ENCODE data around the gene PRICKLE2. TPM values are rescaled to one million over a fixed set of nuclear protein-coding genes. Genes with fewer than 3 reads are reported as not detected.

The PRICKLE2 gene
- total RNA-seq, 1 donor from 2014 or later, result 5.1 TPM

DNA sequence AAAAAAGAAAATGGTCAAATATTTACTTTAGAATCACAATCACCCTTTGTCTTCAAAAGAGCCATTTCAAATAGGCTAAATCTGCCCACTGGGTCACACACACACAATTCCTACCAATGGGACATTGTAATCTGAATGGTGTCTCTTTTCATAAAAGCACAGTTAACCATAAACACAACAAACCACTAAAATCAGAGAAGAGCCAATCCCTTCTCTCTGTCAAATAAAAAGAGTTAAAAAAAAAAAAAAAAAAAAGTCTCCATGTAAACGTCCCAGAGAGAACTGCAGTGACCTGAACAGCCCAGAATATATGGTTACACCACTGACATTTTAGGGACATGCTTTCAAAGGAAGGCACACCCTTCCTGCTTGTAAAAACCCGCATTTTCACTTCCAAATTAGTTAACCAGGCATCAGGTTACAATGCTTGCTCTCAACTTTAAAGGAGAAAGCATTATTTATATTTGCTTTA is 63.7 kb downstream of the PRICKLE2 start:
- H3K4me3 ChIP-seq (ENCODE audit: low read depth, low read length), result no peak overlapping the region
- DNase-seq (ENCODE audit: low read depth), result no peak
- TF ChIP-seq, protein P1, sequence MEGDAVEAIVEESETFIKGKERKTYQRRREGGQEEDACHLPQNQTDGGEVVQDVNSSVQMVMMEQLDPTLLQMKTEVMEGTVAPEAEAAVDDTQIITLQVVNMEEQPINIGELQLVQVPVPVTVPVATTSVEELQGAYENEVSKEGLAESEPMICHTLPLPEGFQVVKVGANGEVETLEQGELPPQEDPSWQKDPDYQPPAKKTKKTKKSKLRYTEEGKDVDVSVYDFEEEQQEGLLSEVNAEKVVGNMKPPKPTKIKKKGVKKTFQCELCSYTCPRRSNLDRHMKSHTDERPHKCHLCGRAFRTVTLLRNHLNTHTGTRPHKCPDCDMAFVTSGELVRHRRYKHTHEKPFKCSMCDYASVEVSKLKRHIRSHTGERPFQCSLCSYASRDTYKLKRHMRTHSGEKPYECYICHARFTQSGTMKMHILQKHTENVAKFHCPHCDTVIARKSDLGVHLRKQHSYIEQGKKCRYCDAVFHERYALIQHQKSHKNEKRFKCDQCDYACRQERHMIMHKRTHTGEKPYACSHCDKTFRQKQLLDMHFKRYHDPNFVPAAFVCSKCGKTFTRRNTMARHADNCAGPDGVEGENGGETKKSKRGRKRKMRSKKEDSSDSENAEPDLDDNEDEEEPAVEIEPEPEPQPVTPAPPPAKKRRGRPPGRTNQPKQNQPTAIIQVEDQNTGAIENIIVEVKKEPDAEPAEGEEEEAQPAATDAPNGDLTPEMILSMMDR (conservative IDR thresholded peaks at IDR 0.05; ENCODE audit: low read depth, low read length), result no peak

DNA sequence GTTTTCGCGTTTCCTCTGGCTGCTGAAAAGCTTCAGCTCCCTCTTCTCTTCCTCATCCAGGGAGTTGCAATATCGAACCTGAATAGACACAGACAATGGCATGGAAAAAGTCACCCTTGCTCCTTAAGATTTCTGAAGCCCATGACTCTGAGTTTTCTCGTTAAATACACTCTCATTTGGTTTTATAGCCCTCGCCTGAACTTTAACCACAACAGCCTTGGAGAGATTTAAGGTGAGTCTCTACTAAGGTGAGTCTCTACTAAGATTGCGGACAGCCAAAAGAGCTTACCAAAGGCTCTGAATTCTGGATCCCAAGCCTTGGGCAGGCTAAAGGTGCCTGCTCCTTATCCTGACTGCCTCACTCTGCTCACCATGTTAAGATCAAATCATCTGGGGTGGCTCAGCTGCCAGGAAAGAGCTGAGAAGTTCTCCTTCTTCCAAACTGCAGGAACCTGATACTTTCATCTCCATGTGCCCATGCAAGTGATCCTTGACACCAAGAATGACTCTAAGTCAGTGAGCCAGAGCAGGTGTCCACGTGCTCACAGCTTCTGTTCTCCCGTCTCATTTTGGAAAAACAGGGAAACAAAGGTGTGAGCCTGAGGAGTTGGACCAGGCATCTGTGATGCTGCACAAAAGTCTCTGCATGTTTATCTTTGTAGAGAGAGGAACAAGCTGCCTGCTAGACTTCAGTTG is 65.1 kb downstream of the PRICKLE2 start:
- no peak overlapping the region for H3K4me3 ChIP-seq (ENCODE audit: low read depth, low read length)
- TF ChIP-seq, protein P1 (conservative IDR thresholded peaks at IDR 0.05; ENCODE audit: low read depth, low read length), result no peak
- DNase-seq (ENCODE audit: low read depth), result no peak

DNA sequence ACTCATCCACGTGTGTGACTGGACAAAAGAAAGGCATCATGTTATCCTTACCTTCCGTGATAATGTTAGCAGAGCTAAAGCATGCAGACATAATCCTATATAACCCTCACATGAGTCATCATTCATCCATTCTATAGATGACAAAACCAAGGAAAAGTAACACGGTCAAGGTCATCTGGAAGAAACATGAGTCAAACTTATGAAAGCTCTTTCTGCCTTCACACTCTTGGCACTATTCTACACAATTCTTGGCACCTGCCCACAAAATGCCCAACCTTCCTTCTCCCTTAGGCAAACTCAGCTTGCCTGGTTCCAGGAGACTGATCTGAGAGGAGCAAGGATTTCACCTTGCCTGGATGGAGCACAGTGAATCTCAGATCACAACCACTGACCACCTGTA is 66.9 kb downstream of the PRICKLE2 start:
- TF ChIP-seq, protein P1 (conservative IDR thresholded peaks at IDR 0.05; ENCODE audit: low read depth, low read length), result no peak
- no peak overlapping the region for H3K4me3 ChIP-seq (ENCODE audit: low read depth, low read length)
- no peak for DNase-seq (ENCODE audit: low read depth)

DNA sequence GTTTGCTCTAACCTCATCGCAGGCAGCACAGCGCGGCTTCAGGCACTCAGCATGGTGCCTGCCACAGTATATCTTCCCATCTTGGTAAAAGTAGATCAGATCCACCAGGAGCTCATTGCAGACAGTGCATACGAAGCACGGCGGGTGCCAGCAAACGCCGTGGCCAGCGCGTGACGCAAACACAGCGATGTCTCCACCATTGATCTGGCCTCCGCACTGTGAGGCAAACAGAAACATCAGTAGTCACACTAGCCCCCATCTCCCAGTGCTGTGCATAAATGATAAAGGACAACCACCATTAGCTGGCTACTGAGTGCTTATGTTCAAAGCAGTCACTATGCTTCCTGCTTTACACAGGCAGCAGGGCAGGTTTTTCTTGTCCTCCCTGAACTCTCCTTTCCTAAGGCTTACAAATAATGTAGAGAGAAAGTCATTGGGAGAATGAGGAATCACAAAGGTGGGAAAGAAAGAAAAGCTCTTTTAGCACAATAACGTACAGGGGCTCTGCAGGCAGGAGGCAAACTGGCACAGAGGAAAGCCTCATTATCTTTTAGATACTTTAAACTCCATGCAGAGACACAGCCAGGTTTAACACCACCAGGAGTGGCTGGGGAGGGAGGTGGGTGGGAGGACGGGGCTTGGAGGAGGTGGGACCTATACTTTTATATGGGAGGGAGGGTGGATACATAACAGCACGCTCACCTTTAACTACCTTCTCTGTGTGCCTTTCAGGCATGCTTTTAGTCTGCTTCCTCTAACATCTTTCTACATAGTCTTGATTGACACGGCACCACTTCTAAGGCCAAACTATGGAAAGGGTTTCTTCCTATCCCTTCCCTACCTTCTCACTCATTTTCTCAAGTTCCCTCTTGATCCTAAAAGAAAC is 67.9 kb downstream of the PRICKLE2 start:
- DNase-seq (ENCODE audit: low read depth), result no peak
- H3K4me3 ChIP-seq (ENCODE audit: low read depth, low read length), result no peak overlapping the region
- TF ChIP-seq, protein P1 (conservative IDR thresholded peaks at IDR 0.05; ENCODE audit: low read depth, low read length), result no peak

DNA sequence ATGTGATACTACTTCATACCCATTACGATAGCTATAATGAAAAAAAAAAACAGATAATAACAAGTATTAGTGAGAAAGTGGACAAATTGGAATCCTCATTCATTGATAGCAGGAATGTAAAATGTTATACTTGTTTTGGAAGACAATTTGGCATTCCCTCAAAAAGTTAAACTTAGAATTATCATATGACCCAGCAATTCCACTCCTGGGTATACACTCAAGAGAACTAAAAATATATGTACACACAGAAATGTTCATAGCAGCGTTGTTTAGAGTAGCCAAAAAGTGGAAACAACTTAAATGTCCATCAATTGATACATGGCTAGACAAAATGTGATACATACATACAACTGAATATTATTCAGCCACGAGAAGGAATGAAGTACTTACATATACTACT is 69.9 kb downstream of the PRICKLE2 start:
- TF ChIP-seq, protein P1 (conservative IDR thresholded peaks at IDR 0.05; ENCODE audit: low read depth, low read length), result no peak
- DNase-seq (ENCODE audit: low read depth), result no peak
- no peak overlapping the region for H3K4me3 ChIP-seq (ENCODE audit: low read depth, low read length)

DNA sequence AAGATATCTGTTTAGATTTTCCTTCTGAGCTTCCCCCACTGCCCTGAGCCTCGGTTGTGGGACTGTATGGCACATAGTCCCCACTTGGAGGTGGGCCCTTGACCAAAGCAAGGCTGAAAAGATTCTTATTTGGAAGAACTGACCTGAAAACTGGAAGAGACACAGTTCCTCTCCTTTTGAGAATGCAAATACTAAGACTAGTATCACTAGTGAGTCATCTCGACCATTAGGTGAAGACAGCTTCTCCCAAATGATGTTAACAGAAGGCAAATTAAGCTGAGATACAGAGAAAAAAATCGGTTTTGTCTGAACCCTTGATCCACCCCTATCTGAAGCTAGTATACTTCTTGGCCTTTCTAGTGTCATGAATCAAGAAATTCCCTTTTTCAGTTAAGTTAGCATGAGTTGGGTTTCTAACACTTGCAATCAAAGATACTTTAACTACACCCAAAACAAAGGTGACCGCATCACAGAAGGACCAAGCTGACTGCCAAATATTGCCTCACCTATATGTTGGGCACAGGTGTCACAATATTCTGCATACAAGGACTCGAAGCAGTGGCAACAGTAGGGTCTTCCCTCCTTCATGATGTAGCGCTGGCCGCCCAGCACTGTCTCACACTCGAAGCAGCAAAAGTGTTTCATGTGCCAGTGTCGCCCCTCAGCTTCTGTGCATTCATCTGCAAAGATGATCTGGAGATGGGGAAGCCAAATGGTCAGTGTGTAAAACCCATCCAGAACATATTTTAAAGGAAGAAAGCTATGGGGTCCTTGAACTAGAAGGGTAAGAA is 72.4 kb downstream of the PRICKLE2 start:
- no peak overlapping the region for H3K4me3 ChIP-seq (ENCODE audit: low read depth, low read length)
- TF ChIP-seq, protein P1 (conservative IDR thresholded peaks at IDR 0.05; ENCODE audit: low read depth, low read length), result no peak
- no peak for DNase-seq (ENCODE audit: low read depth)

Measured in epithelial cell of proximal tubule (primary cell).